Body of pancreas (tissue), 4 donors: ENCODE measurements around the gene EHMT1.
"Not testable (repeated sequence)": the region's sequence is repeated elsewhere in the genome, so short reads cannot be mapped to it uniquely, and the experiment has no call there.

Experiments used
- POLR2A ChIP-seq, 3 donors: fragments of 450-650 bp; IDR thresholded peaks; one replicate each; pipeline ENCODE4 v1.6.1; 2016; ENCODE audit warnings: antibody characterized with exemption in 3 of 3, mild to moderate bottlenecking in 2 of 3
- TF ChIP-seq, protein P1 (sequence below), 7 experiments: fragments of 450-650 bp in 4 of 7; fragments of 200-600 bp in 3 of 7; sonication (generic) in 3 of 7; IDR thresholded peaks; one replicate each; pipeline ENCODE4 v1.5.1; 2016 to 2019; ENCODE audit warnings: antibody characterized with exemption in 7 of 7

- TF ChIP-seq, protein P1, sequence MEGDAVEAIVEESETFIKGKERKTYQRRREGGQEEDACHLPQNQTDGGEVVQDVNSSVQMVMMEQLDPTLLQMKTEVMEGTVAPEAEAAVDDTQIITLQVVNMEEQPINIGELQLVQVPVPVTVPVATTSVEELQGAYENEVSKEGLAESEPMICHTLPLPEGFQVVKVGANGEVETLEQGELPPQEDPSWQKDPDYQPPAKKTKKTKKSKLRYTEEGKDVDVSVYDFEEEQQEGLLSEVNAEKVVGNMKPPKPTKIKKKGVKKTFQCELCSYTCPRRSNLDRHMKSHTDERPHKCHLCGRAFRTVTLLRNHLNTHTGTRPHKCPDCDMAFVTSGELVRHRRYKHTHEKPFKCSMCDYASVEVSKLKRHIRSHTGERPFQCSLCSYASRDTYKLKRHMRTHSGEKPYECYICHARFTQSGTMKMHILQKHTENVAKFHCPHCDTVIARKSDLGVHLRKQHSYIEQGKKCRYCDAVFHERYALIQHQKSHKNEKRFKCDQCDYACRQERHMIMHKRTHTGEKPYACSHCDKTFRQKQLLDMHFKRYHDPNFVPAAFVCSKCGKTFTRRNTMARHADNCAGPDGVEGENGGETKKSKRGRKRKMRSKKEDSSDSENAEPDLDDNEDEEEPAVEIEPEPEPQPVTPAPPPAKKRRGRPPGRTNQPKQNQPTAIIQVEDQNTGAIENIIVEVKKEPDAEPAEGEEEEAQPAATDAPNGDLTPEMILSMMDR (IDR thresholded peaks at IDR 0.05): not testable (repeated sequence)
- TF ChIP-seq POLR2A (IDR thresholded peaks at IDR 0.05): not testable (repeated sequence)
Observed at GRCh38 chr9:137622211-137622610, 3.4 kb downstream of the EHMT1 start.
